K562 (cell line): ENCODE data around the gene C6orf47. TPM values are rescaled to one million over a fixed set of nuclear protein-coding genes. Genes with fewer than 3 reads are reported as not detected.

ENCODE experiments used
- BHLHE40 ChIP-seq: IDR thresholded peaks from 2 replicates; pipeline ENCODE4 v1.6.1; 2011; ENCODE audit warnings: low read length, improper control_type of control experiment
- ELK3 ChIP-seq: fragments of 450-650 bp; formaldehyde crosslinking; IDR thresholded peaks from 2 replicates; pipeline ENCODE4 v1.4.0; 2020; ENCODE audit warnings: mild to moderate bottlenecking
- IFI16 ChIP-seq: fragments of 250-450 bp; sonication (Bioruptor Pico); IDR thresholded peaks from 2 replicates; pipeline ENCODE4 v2.1.2; 2022; ENCODE audit warnings: mild to moderate bottlenecking, inconsistent platforms
- MAFG ChIP-seq: fragments of 450-650 bp; conservative IDR thresholded peaks from 2 replicates; pipeline ENCODE4 v1.6.1; 2016; ENCODE audit warnings: missing genetic modification characterization, missing compliant biosample characterization
- MCM7 ChIP-seq, 2 experiments: fragments of 450-650 bp; IDR thresholded peaks; 2 replicates each; pipeline ENCODE4 v1.6.1; 2016 to 2018
- NFE2L1 ChIP-seq: fragments of 450-650 bp; IDR thresholded peaks from 2 replicates; pipeline ENCODE4 v1.6.1; 2016; ENCODE audit warnings: missing genetic modification characterization, low read depth, mild to moderate bottlenecking, missing compliant biosample characterization, moderate library complexity, borderline replicate concordance
- PCBP1 ChIP-seq: fragments of 200-400 bp; formaldehyde crosslinking; IDR thresholded peaks from 2 replicates; pipeline ENCODE4 v1.6.1; 2018; ENCODE audit warnings: mild to moderate bottlenecking, low read depth, low read length; ENCODE audit not compliant: poor library complexity, severe bottlenecking
- SREBF2 ChIP-seq: sonication (generic); formaldehyde crosslinking; IDR thresholded peaks from 2 replicates; pipeline ENCODE4 v1.4.0; 2020; ENCODE audit warnings: mild to moderate bottlenecking, missing genetic modification reagents
- TARDBP ChIP-seq: fragments of 450-650 bp; IDR thresholded peaks from 2 replicates; pipeline ENCODE4 v1.6.1; 2016
- TBL1XR1 ChIP-seq, 2 experiments: IDR thresholded peaks; 2 replicates each; pipeline ENCODE4 v1.6.1; 2012; ENCODE audit warnings: improper control_type of control experiment in 2 of 2, low read length in 2 of 2, mild to moderate bottlenecking in 1 of 2
- TBP ChIP-seq: optimal IDR thresholded peaks from 2 replicates; pipeline ENCODE3; 2011; ENCODE audit warnings: low read depth, low read length, improper control_type of control experiment
- TCF3 ChIP-seq: sonication (generic); formaldehyde crosslinking; IDR thresholded peaks from 2 replicates; pipeline ENCODE4 v1.4.0; 2020; ENCODE audit warnings: mild to moderate bottlenecking, missing genetic modification reagents
- TFAP4 ChIP-seq: sonication (generic); formaldehyde crosslinking; IDR thresholded peaks from 2 replicates; pipeline ENCODE4 v1.8.0; 2022; ENCODE audit warnings: missing genetic modification reagents, mild to moderate bottlenecking, moderate library complexity, borderline replicate concordance
- THRAP3 ChIP-seq: fragments of 450-650 bp; IDR thresholded peaks from 2 replicates; pipeline ENCODE4 v1.6.1; 2016; ENCODE audit warnings: mild to moderate bottlenecking, inconsistent platforms, borderline replicate concordance
- UBTF ChIP-seq, 2 experiments: IDR thresholded peaks; 2 replicates each; pipeline ENCODE4 v1.6.1; 2012; ENCODE audit warnings: improper control_type of control experiment in 2 of 2, low read depth in 2 of 2, low read length in 2 of 2, borderline replicate concordance in 1 of 2
- XRCC5 ChIP-seq: fragments of 200-400 bp; formaldehyde crosslinking; IDR thresholded peaks from 2 replicates; pipeline ENCODE4 v1.6.1; 2017; ENCODE audit warnings: low read depth, mild to moderate bottlenecking, low read length
- ZNF146 ChIP-seq: IDR thresholded peaks from one replicate; pipeline ENCODE4 v1.6.1; 2018; ENCODE audit warnings: missing compliant biosample characterization; ENCODE audit not compliant: unreplicated experiment
- ZNF197 ChIP-seq: fragments of 200-800 bp; sonication (Bioruptor generic); IDR thresholded peaks from 2 replicates; pipeline ENCODE4 v1.6.1; 2016; ENCODE audit warnings: low read depth, missing genetic modification characterization, missing compliant biosample characterization
- ZNF77 ChIP-seq: fragments of 250-450 bp; sonication (Bioruptor Pico); IDR thresholded peaks from 2 replicates; pipeline ENCODE4 v1.5.0; 2020
- polyA plus RNA-seq, 8 experiments: library from polyadenylated mRNA; depleted of rRNA in 4 of 8; stranded (reverse) in 5 of 8; unstranded in 3 of 8; fragments of >200 nt; fragmentation: Nextera tagmentation in 2 of 8; fragmentation: Illumina TruSeq in 1 of 8; extraction: Ambion mirVana in 2 of 8; extraction: Trizol in 1 of 8; gene quantifications; 2 replicates each; pipeline versions ENCODE4 v1.2.1 to v1.2.3, GENCODE V29; 2011 to 2014; ENCODE audit warnings: inconsistent platforms in 1 of 8, missing spikeins in 1 of 8
- total RNA-seq, 7 experiments: library from RNA; depleted of rRNA in 6 of 7; stranded (reverse); fragments of >200 nt in 6 of 7; fragmentation: Illumina TruSeq in 2 of 7; extraction: Trizol in 2 of 7; gene quantifications; 2 replicates each; pipeline versions ENCODE4 v1.2.1 to v1.2.3, GENCODE V29; 2011 to 2021; ENCODE audit warnings: low replicate concordance in 1 of 7
- TF ChIP-seq, protein P1 (sequence below): fragments of 250-450 bp; sonication (Bioruptor Pico); IDR thresholded peaks from 2 replicates; pipeline ENCODE4 v1.5.0; 2021; ENCODE audit warnings: mild to moderate bottlenecking, moderate library complexity

Gene C6orf47
- total and polyA plus RNA-seq, 9 of the 15 experiments (the other 6 are each of a cell fraction or from before 2014, with no cell fraction given) = 0.14 to 43.8 (median 27.0) TPM

DNA sequence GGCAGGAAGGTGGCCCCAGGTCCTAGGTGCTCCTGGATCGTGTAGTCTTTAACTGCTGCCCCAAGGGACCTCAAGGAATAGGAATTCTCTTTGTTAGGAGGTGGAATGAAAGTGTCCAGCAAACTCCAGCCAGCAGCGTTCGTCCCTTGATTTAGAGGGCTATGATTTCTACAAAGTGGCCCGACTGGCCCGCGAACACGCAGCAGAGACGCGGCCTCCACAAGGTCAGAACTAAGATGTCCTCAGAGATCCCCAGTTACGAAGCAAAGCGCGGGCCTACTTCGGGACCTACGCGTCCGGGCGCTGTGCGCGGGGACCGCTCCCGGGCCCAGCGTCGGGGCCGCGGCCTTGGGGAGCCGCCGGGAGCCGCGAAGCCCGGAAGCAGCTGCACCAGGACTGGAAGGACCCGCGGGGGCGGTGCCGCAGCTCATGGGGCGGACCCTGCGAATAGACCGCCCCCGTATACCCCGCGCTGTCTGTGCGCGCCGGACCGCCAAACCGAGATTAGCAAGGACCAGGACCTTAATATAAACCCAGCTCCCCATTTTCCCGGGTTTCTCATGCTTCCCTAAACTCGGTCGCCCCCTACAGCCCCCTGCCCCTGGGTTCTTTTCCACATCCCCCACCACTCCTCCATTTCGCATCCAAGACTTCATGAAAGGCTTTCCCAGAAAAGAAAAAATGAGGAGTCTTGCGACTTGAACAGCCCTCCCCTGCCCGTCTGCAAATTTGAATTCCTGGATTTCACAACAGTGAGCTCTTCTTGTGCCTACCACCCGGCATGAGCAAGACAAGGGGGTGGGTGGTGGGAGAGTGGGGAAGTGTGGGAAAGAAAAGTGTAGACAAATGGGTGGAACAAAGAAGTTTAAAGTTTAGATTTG, at the start of gene C6orf47 (continued):
- peak; percentile 96 for TF ChIP-seq TFAP4 (CRISPR knock-in tag)
- TF ChIP-seq ZNF146 (CRISPR knock-in tag) = no peak
- no peak for TF ChIP-seq IFI16 (CRISPR knock-in tag)
- TF ChIP-seq UBTF (IDR thresholded peaks at IDR 0.05; ENCODE audit: borderline replicate concordance in 1 of 2, low read depth in 2 of 2, low read length in 2 of 2) = peak; percentile 99
- TF ChIP-seq TBP = peak; percentile 89
- peak; percentile 56 for TF ChIP-seq TARDBP
- TF ChIP-seq, protein P1, sequence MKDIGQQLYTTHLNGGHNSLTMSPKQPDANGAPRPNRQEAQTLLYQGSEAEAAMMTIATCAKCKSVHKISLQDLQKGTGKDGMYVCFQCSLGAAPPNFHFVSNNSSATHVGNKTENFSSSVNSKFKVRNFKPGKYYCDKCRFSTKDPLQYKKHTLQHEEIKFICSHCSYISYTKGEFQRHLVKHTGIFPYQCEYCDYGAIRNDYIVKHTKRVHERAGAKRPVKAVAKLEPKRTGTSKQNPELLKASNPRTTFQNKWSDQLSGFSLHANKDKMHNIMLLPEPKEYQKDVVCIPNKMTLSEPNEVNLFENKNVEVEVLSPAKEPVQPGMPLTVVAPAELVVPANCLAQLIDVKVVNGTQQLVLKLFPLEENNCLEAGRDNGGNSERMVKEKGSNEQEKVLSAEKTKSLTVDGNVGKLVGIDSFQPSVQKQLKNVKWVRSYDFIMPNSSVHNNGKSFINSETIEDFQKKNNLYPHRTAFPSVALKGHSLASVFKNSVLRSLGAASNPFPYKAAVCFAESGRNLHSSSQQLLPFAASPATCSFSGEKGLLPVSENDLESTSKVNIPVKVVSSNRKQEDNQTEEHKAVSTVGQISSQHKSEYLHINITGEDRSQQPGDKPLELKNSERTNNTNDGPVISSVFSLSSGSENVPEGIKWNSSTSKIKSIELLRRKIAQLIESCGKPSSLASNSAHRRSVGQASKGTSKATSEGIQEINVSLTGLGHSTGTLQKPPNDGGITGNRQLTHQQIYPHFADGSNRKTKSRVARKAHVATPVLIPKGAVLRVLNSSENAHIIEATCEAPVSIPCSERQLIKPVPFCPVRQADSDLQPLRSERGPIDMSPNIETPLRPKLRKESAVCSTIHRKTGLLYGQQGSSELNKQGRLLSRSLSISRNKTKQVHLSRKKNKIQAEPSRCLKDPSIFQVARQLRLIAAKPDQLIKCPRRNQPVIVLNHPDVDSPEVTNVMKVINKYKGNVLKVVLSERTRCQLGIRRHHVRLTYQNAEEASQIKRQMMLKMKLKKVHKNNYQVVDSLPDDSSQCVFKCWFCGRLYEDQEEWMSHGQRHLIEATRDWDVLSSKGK (CRISPR knock-in tag) = peak; percentile 72; the same call in 1 of the 2 replicates
- TF ChIP-seq ZNF197 (CRISPR knock-in tag) = no peak
- TF ChIP-seq SREBF2 (CRISPR knock-in tag) = no peak
- no peak for TF ChIP-seq THRAP3
- TF ChIP-seq TCF3 (CRISPR knock-in tag) = no peak; the same call in 1 of the 2 replicates
- TF ChIP-seq NFE2L1 (tag) = no peak
- TF ChIP-seq MCM7 (IDR thresholded peaks at IDR 0.05) = no peak
- no peak; a peak in 3 of 4 replicates for TF ChIP-seq TBL1XR1 (IDR thresholded peaks at IDR 0.05; ENCODE audit: low read length in 2 of 2)
- no peak; the same call in 1 of the 2 replicates for TF ChIP-seq XRCC5
- TF ChIP-seq PCBP1 = no peak
- 0 out of 2 replicates have a peak, but pooled peaks have one; percentile 21 for TF ChIP-seq BHLHE40
- peak; percentile 93 for TF ChIP-seq ZNF77
- no peak for TF ChIP-seq ELK3
- TF ChIP-seq MAFG (tag) = no peak
